Esophagus mucosa (tissue), 1 donor: Measurements from ENCODE around the gene GRM3. TPM values are rescaled to one million over a fixed set of nuclear protein-coding genes. Genes with fewer than 3 reads are reported as not detected.

Source experiments
- ATAC-seq: fragments of 200-7000 bp; cut with Tn5 transposase; one replicate; pipeline ENCODE4 v1.9.1; 2020
- total RNA-seq: library from RNA; stranded (reverse); gene quantifications from one replicate; pipeline ENCODE4 v1.2.4, GENCODE V29; 2023
- donor health status: DM: yes; HTN: yes; CAD: no.

Gene GRM3
- total RNA-seq, 1 donor from 2014 or later: not detected

- ATAC-seq: no peak
Observed at GRCh38 chr7:86790383-86790782, 146.7 kb downstream of the GRM3 start.

- ATAC-seq: no peak
Observed at GRCh38 chr7:86792260-86792659, 148.6 kb downstream of the GRM3 start.

- no peak for ATAC-seq
Observed at GRCh38 chr7:86793136-86793535, 149.4 kb downstream of the GRM3 start.

GRCh38 chr7:86814661-86815379 is 171.1 kb downstream of the GRM3 start:
- ATAC-seq: no peak

- ATAC-seq: no peak
Observed at GRCh38 chr7:86815556-86815955, 171.8 kb downstream of the GRM3 start.

- no peak for ATAC-seq
Observed at GRCh38 chr7:86818903-86819302, 175.2 kb downstream of the GRM3 start.

GRCh38 chr7:86823769-86824168 is 180.1 kb downstream of the GRM3 start:
- no peak for ATAC-seq

GRCh38 chr7:86825264-86825663 is 181.6 kb downstream of the GRM3 start:
- no peak for ATAC-seq

- ATAC-seq: no peak
Observed at GRCh38 chr7:86826948-86827347, 183.2 kb downstream of the GRM3 start.

- no peak for ATAC-seq
Observed at GRCh38 chr7:86833360-86833759, 189.7 kb downstream of the GRM3 start.

GRCh38 chr7:86837235-86837634 is 193.5 kb downstream of the GRM3 start:
- ATAC-seq: no peak

GRCh38 chr7:86844608-86845007 is 200.9 kb downstream of the GRM3 start:
- ATAC-seq: no peak

GRCh38 chr7:86846494-86847190 is 202.9 kb downstream of the GRM3 start:
- no peak for ATAC-seq

GRCh38 chr7:86848226-86848625 is 204.5 kb downstream of the GRM3 start:
- ATAC-seq: no peak

- no peak for ATAC-seq
Observed at GRCh38 chr7:86851566-86851965, 207.9 kb downstream of the GRM3 start.

- ATAC-seq: no peak
Observed at GRCh38 chr7:86863452-86863851, 219.7 kb downstream of the GRM3 start.

- ATAC-seq: no peak
Observed at GRCh38 chr7:86867163-86867762, 223.6 kb downstream of the GRM3 start.

- no peak for ATAC-seq
Observed at GRCh38 chr7:86876146-86876545, 232.4 kb downstream of the GRM3 start.

- ATAC-seq: no peak
Observed at GRCh38 chr7:86884152-86884551, 240.4 kb downstream of the GRM3 start.

- ATAC-seq: no peak
Observed at GRCh38 chr7:86889501-86889900, 245.8 kb downstream of the GRM3 start.

GRCh38 chr7:86898171-86898570 is 254.5 kb downstream of the GRM3 start:
- no peak for ATAC-seq

- ATAC-seq: no peak
Observed at GRCh38 chr7:86900886-86901285, 257.2 kb downstream of the GRM3 start.

- ATAC-seq: no peak
Observed at GRCh38 chr7:86904949-86905834, 261.5 kb downstream of the GRM3 start.
